ENCODE results near the gene SEMA6A.

The SEMA6A gene

DNA sequence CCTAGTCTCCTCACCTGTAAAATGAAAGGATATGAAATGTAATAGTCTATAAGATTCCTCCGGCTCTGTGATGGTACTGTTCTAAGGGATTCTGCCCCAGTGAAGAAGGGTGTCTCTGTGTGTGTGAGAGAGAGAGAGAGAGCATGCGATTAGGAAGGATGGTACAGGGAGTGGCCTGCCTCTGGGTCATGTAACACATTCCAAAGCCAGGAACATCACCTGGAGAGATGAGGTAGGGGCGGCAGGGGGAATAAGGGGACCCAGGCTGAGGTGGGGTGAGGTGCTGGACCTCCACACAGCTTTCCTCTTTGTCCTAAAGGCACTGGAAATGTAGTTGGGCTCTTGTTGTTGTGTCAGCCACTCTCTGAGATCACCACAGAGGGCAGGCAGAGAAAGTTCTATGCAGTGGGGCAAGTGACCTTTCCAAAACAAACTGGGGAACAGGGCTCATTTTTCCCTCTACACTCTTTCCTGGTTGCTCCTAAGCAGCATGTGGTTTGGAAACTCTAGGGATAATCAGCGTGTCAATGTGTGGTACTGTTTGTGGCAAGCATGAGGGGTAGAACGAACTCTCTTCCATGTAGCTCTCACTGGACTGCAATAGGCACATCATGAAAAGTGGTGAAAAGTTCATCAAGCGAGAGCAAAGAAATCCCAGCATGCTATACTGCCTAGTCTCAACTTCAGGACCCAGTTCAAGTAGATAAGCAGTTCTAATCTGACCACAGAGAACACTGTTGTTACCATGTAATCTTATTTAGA is 65.0 kb downstream of the SEMA6A start:
- H3K4me3 ChIP-seq (replicated peaks; ENCODE audit: insufficient read depth, low read length), result no peak overlapping the region
- H3K27me3 ChIP-seq (ENCODE audit: insufficient read depth, poor library complexity, severe bottlenecking), result no peaks in the 10 kb centered on the region
- H3K27ac ChIP-seq (replicated peaks), result no peak overlapping the region
- TF ChIP-seq, protein P1, sequence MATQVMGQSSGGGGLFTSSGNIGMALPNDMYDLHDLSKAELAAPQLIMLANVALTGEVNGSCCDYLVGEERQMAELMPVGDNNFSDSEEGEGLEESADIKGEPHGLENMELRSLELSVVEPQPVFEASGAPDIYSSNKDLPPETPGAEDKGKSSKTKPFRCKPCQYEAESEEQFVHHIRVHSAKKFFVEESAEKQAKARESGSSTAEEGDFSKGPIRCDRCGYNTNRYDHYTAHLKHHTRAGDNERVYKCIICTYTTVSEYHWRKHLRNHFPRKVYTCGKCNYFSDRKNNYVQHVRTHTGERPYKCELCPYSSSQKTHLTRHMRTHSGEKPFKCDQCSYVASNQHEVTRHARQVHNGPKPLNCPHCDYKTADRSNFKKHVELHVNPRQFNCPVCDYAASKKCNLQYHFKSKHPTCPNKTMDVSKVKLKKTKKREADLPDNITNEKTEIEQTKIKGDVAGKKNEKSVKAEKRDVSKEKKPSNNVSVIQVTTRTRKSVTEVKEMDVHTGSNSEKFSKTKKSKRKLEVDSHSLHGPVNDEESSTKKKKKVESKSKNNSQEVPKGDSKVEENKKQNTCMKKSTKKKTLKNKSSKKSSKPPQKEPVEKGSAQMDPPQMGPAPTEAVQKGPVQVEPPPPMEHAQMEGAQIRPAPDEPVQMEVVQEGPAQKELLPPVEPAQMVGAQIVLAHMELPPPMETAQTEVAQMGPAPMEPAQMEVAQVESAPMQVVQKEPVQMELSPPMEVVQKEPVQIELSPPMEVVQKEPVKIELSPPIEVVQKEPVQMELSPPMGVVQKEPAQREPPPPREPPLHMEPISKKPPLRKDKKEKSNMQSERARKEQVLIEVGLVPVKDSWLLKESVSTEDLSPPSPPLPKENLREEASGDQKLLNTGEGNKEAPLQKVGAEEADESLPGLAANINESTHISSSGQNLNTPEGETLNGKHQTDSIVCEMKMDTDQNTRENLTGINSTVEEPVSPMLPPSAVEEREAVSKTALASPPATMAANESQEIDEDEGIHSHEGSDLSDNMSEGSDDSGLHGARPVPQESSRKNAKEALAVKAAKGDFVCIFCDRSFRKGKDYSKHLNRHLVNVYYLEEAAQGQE (IDR thresholded peaks at IDR 0.05; ENCODE audit: insufficient replicate concordance, low read depth), result no peak
- TF ChIP-seq POLR2AphosphoS5 (IDR thresholded peaks at IDR 0.05; ENCODE audit: low read depth), result no peak
- TF ChIP-seq, protein P2, sequence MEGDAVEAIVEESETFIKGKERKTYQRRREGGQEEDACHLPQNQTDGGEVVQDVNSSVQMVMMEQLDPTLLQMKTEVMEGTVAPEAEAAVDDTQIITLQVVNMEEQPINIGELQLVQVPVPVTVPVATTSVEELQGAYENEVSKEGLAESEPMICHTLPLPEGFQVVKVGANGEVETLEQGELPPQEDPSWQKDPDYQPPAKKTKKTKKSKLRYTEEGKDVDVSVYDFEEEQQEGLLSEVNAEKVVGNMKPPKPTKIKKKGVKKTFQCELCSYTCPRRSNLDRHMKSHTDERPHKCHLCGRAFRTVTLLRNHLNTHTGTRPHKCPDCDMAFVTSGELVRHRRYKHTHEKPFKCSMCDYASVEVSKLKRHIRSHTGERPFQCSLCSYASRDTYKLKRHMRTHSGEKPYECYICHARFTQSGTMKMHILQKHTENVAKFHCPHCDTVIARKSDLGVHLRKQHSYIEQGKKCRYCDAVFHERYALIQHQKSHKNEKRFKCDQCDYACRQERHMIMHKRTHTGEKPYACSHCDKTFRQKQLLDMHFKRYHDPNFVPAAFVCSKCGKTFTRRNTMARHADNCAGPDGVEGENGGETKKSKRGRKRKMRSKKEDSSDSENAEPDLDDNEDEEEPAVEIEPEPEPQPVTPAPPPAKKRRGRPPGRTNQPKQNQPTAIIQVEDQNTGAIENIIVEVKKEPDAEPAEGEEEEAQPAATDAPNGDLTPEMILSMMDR (IDR thresholded peaks at IDR 0.05; ENCODE audit: insufficient read depth, low read length), result no peak
- TF ChIP-seq SPI1 (IDR thresholded peaks at IDR 0.05; ENCODE audit: borderline replicate concordance, low read depth), result no peak
- TF ChIP-seq GABPA (IDR thresholded peaks at IDR 0.05; ENCODE audit: low read depth), result no peak
- no peak for DNase-seq (ENCODE audit: low read depth in 1 of 2, low spot score in 1 of 2)

DNA sequence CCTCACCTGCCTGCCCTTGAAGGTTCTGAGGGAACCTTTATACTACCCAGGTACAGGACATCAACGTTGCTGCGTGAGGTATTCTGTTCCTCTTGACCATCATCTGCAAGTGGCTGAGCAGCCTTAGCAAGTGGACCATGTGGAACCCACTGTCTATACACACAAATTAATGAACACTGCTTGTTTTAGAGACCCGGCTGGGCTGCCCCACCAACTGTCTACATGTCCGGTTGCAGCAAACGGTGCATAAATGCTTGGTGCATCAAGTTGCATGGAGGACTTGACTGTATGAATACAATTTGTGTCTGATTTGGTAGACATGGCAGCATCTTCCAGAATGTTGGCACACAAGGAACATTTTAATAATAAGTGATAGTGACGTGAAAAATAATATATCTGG is 65.8 kb downstream of the SEMA6A start:
- DNase-seq (ENCODE audit: low read depth in 1 of 2, low spot score in 1 of 2), result no peak
- TF ChIP-seq, protein P2 (IDR thresholded peaks at IDR 0.05; ENCODE audit: insufficient read depth, low read length), result no peak
- no peak for TF ChIP-seq POLR2AphosphoS5 (IDR thresholded peaks at IDR 0.05; ENCODE audit: low read depth)
- no peak for TF ChIP-seq SPI1 (IDR thresholded peaks at IDR 0.05; ENCODE audit: borderline replicate concordance, low read depth)
- no peak for TF ChIP-seq GABPA (IDR thresholded peaks at IDR 0.05; ENCODE audit: low read depth)
- TF ChIP-seq, protein P1 (IDR thresholded peaks at IDR 0.05; ENCODE audit: insufficient replicate concordance, low read depth), result no peak
- Histone ChIP-seq H3K4me3 (replicated peaks; ENCODE audit: insufficient read depth, low read length) (no peak overlapping the region), H3K27ac (replicated peaks) (no peak overlapping the region), H3K27me3 (ENCODE audit: insufficient read depth, poor library complexity, severe bottlenecking) (no peaks in the 10 kb centered on the region)

DNA sequence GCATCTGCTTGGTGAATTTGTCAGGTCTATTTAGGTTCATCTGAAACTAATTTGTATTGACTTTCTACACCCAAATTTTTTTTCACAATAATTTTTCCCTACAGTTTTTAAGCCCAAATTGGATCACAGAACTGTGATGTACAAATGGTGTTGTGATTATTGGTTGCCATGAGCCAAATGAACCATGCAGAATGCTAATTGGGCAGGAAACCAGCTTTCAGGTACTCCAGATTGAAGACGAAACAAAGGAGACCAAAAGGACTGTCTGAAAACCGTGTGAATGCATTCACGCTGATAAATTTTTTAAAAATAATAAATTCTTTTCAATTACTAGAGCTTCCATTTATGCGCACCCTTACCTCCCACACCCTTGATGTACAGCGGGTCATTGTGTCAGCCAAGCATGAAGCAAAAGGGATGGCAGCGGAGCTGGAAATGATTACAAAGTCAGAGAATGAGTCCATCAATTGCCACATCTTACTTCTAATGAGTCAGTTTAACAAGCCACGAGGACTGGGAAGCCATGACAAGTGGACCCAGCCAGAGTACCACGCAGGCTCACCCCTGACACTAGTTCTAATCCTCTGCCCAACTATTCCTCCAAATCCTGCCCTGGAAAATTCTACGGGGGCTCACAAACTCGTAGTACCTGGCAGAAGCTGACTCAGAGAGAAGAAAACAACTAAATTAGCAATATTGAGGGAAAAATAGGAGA is 66.5 kb downstream of the SEMA6A start:
- TF ChIP-seq POLR2AphosphoS5 (IDR thresholded peaks at IDR 0.05; ENCODE audit: low read depth) (no peak), SPI1 (IDR thresholded peaks at IDR 0.05; ENCODE audit: borderline replicate concordance, low read depth) (no peak), GABPA (IDR thresholded peaks at IDR 0.05; ENCODE audit: low read depth) (no peak)
- TF ChIP-seq, protein P2 (IDR thresholded peaks at IDR 0.05; ENCODE audit: insufficient read depth, low read length), result no peak
- TF ChIP-seq, protein P1 (IDR thresholded peaks at IDR 0.05; ENCODE audit: insufficient replicate concordance, low read depth), result no peak
- Histone ChIP-seq H3K27ac (replicated peaks) (no peak overlapping the region), H3K4me3 (replicated peaks; ENCODE audit: insufficient read depth, low read length) (no peak overlapping the region), H3K27me3 (ENCODE audit: insufficient read depth, poor library complexity, severe bottlenecking) (no peaks in the 10 kb centered on the region)
- no peak for DNase-seq (ENCODE audit: low read depth in 1 of 2, low spot score in 1 of 2)
